ENCODE measurements around the gene CTIF. TPM values are rescaled to one million over a fixed set of nuclear protein-coding genes. Genes with fewer than 3 reads are reported as not detected.

Gene CTIF
- total and polyA plus RNA-seq, 5 donors, result 41.0 to 78.2 (median 48.5) TPM

DNA sequence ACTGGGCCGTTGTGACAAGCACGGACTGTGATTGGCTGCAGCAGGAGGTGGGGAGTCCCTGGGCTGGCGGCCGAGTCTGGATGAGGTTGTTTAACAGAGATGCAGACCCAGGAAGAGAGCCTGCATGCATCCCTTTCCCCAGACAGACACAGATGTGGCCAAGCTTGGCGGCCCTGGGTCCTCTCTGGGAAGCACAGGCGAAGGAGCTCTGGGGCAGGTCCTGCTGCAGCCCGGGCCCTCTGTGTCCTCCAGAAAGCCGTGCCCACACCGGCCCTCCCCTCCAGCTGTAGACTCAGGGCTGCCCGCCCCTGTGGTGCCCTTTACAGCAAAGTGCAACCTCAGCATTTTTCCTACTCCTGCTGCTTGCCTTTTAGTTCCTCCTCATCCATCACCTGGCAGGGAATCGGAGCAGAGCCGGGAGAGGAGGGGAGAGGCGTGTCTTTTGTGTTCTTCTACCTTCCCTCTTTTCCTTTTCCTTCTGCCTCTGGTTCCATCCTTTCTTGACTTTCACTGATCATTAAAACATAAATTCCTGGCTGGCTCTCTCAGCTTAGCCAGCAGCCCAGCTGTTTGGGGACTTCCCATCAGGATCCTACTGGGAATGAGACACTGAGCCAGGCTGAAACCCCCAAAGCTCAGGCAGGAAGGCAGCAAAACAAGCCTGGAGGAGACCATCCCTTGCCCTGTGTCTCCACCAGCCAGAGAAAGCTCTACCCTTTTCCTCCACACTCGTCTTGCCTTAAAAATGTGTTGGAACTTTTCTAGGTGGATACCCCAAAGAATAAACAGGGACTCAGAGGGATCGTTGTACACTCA lies 75.0 kb downstream of the CTIF start:
- H3K4me3 ChIP-seq (ENCODE audit: low read length), result no peak overlapping the region
- H3K4me1 ChIP-seq (ENCODE audit: control insufficient read depth, insufficient read depth, low read length), result peaks cover 22% of the 10 kb centered on the region
- intact Hi-C loops (cut with DNase I), result loop anchor here in 1 of 4 donors (10.0 kb wide), 1 partner anchor 51 kb away; no protein-coding TSS in a partner anchor
- WGBS, result 56% methylated on average over 15 of the region's 15 CpGs
- H3K9me3 ChIP-seq (ENCODE audit: control insufficient read depth, low read length), result no peaks in the 10 kb centered on the region
- ATAC-seq (peak; percentile 51 to 66), DNase-seq (peak; percentile 60 to 90 (median 89))
- no peaks in the 10 kb centered on the region for H3K27me3 ChIP-seq (ENCODE audit: control insufficient read depth, insufficient read depth)
- no peak overlapping the region for H3K27ac ChIP-seq (ENCODE audit: low read length)

GRCh38 chr18:48615566-48616401 lies 77.0 kb downstream of the CTIF start:
- Histone ChIP-seq H3K4me1 (ENCODE audit: control insufficient read depth, insufficient read depth, low read length) (peaks cover 20% of the 10 kb centered on the region), H3K4me3 (ENCODE audit: low read length) (no peak overlapping the region), H3K9me3 (ENCODE audit: control insufficient read depth, low read length) (no peaks in the 10 kb centered on the region), H3K27ac (ENCODE audit: low read length) (no peak overlapping the region), H3K27me3 (ENCODE audit: control insufficient read depth, insufficient read depth) (no peaks in the 10 kb centered on the region)
- ATAC-seq (no peak), DNase-seq (peak in 1 of 3 donors; percentile 42)
- WGBS, result 85% methylated on average over 31 of the region's 31 CpGs
- intact Hi-C loops (cut with DNase I), result loop anchor here in 1 of 4 donors (10.0 kb wide), 1 partner anchor 49 kb away; no protein-coding TSS in a partner anchor

DNA sequence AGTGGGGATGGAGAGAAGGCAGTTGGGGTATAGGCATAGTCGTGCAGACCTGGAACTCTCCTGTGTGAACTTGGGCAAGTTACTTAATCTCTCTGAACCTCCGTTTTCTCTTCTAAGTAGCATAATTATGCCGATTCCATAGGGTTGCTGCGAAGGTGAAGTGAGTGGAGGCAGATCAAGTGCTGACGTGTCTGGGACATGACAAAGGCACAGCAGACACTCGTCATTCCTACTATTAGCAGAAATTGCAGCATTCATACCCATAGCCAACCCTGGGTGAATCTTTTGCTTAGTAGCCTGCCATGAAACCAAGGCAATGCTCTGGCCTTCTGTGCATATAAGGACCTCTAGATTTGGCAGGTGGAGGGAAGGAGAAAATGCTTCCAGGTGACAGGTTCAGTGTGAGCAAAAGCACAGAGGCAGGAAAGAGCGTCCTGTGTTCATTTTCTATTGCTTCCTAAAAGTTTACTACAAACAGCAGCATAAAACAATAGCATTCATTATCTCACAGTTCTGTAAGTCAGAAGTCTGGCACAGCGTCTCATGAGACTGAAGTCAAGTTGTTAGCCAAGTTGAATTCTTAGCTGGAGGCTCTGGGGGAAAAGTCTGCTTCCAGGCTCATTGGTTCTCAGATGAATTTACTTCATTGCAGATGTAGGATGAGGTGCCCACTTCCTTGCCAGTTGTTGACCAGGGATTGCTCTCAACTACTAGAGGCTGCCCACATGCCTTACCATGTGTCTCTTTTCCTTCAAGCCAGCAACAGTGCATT lies 77.8 kb downstream of the CTIF start:
- no peak for ATAC-seq
- Histone ChIP-seq H3K27me3 (ENCODE audit: control insufficient read depth, insufficient read depth) (no peaks in the 10 kb centered on the region), H3K27ac (ENCODE audit: low read length) (no peak overlapping the region), H3K4me3 (ENCODE audit: low read length) (no peak overlapping the region), H3K4me1 (ENCODE audit: control insufficient read depth, insufficient read depth, low read length) (peaks cover 15% of the 10 kb centered on the region), H3K9me3 (ENCODE audit: control insufficient read depth, low read length) (no peaks in the 10 kb centered on the region)
- WGBS, result 59% methylated on average over 8 of the region's 8 CpGs
- DNase-seq, result no peak
- intact Hi-C loops (cut with DNase I), result loop anchor here in 1 of 4 donors (10.0 kb wide), 1 partner anchor 48 kb away; no protein-coding TSS in a partner anchor

DNA sequence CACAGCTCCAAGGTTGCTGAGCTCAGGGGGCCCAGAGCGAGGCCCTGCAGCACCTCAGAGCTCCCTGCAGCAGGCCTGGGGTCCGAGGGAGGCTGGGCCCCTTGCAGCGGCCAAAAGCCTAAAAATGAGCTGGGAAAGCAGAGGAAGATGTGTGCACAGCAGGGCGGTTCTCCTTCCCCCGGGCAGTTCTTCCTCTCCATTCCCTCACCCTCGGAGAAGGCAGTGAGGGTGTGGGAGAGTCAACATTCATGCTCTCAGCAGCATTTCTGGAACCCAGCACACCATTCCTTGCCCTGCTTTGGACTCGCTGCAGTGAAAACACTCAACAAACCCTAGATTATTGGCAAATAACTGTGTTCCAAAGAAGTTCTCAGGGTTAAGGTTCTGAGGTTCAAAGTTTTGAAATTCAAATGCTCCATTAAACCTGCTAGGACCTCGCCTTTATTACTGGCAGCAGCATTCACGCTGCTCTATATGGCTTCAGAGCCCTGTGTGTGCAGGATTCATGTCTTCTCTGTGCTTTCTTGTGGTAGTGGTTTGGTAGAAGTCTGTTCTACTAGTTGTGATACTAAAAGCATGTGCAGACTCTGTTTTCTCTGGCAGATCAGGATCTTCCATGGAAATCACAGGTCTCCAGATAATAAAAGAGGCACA lies 79.1 kb downstream of the CTIF start:
- Histone ChIP-seq H3K4me3 (ENCODE audit: low read length) (no peak overlapping the region), H3K4me1 (ENCODE audit: control insufficient read depth, insufficient read depth, low read length) (peaks cover 14% of the 10 kb centered on the region), H3K27ac (ENCODE audit: low read length) (no peak overlapping the region), H3K27me3 (ENCODE audit: control insufficient read depth, insufficient read depth) (no peaks in the 10 kb centered on the region), H3K9me3 (ENCODE audit: control insufficient read depth, low read length) (no peaks in the 10 kb centered on the region)
- ATAC-seq (no peak), DNase-seq (peak in 1 of 3 donors; percentile 41)
- 91% methylated on average over 9 of the region's 9 CpGs for WGBS
- intact Hi-C loops (cut with DNase I), result loop anchor here in 1 of 4 donors (10.0 kb wide), 1 partner anchor 47 kb away; no protein-coding TSS in a partner anchor

GRCh38 chr18:48619016-48619415 lies 80.2 kb downstream of the CTIF start:
- Histone ChIP-seq H3K9me3 (ENCODE audit: control insufficient read depth, low read length) (no peaks in the 10 kb centered on the region), H3K4me1 (ENCODE audit: control insufficient read depth, insufficient read depth, low read length) (peaks cover 11% of the 10 kb centered on the region), H3K27ac (ENCODE audit: low read length) (no peak overlapping the region), H3K4me3 (ENCODE audit: low read length) (no peak overlapping the region), H3K27me3 (ENCODE audit: control insufficient read depth, insufficient read depth) (no peaks in the 10 kb centered on the region)
- no peak for ATAC-seq
- no peak for DNase-seq
- intact Hi-C loops (cut with DNase I), result loop anchor here in 1 of 4 donors (10.0 kb wide), 1 partner anchor 46 kb away; no protein-coding TSS in a partner anchor
- WGBS, result 91% methylated on average over 3 of the region's 3 CpGs

GRCh38 chr18:48619501-48619900 lies 80.7 kb downstream of the CTIF start:
- WGBS, result 94% methylated on average over 16 of the region's 16 CpGs
- intact Hi-C loops (cut with DNase I), result loop anchor here in 1 of 4 donors (10.0 kb wide), 1 partner anchor 45 kb away; no protein-coding TSS in a partner anchor
- no peaks in the 10 kb centered on the region for H3K27me3 ChIP-seq (ENCODE audit: control insufficient read depth, insufficient read depth)

DNA sequence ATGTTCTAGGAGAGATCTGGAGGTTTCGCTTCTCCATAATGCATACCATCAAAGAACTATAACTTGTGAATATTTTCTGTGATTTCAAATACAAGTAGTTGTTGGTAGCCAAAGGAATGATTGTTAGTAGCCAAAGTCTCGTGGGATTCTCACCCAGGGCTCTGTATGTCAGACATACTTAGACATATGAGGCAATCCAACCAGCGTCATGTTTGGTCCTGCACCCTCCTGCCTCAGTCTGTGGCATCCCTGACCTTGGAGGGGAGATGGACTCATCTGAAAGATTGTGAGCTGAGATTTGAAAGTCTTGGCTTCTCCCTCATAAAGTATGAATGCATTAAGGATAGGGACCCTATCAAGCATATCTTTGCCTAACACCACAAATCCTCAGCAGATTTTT lies 81.2 kb downstream of the CTIF start:
- H3K4me1 ChIP-seq (ENCODE audit: control insufficient read depth, insufficient read depth, low read length), result peaks cover 11% of the 10 kb centered on the region
- intact Hi-C loops (cut with DNase I), result no loop called here
- DNase-seq, result no peak
- H3K27ac ChIP-seq (ENCODE audit: low read length), result no peak overlapping the region
- WGBS, result 95% methylated on average over 3 of the region's 3 CpGs
- no peak overlapping the region for H3K4me3 ChIP-seq (ENCODE audit: low read length)
- H3K9me3 ChIP-seq (ENCODE audit: control insufficient read depth, low read length), result no peaks in the 10 kb centered on the region
- no peaks in the 10 kb centered on the region for H3K27me3 ChIP-seq (ENCODE audit: control insufficient read depth, insufficient read depth)
- no peak for ATAC-seq

More at GRCh38 chr18:48619501-48619900, 80.7 kb downstream of the CTIF start:
- Histone ChIP-seq H3K27ac (ENCODE audit: low read length) (no peak overlapping the region), H3K4me3 (ENCODE audit: low read length) (no peak overlapping the region), H3K9me3 (ENCODE audit: control insufficient read depth, low read length) (no peaks in the 10 kb centered on the region), H3K4me1 (ENCODE audit: control insufficient read depth, insufficient read depth, low read length) (peaks cover 11% of the 10 kb centered on the region)
- ATAC-seq (no peak), DNase-seq (peak in 1 of 3 donors; percentile 22)

- Histone ChIP-seq H3K27me3 (ENCODE audit: control insufficient read depth, insufficient read depth) (no peaks in the 10 kb centered on the region), H3K4me3 (ENCODE audit: low read length) (no peak overlapping the region), H3K9me3 (ENCODE audit: control insufficient read depth, low read length) (no peaks in the 10 kb centered on the region), H3K27ac (ENCODE audit: low read length) (no peak overlapping the region), H3K4me1 (ENCODE audit: control insufficient read depth, insufficient read depth, low read length) (peaks cover 8% of the 10 kb centered on the region)
- intact Hi-C loops (cut with DNase I), result no loop called here
- WGBS, result 90% methylated on average over 8 of the region's 8 CpGs
- peak in 1 of 3 donors; percentile 24 for DNase-seq
- ATAC-seq, result peak in 1 of 2 donors; percentile 18
These were observed 82.4 kb downstream of the CTIF start for GRCh38 chr18:48621240-48621639.

- H3K27ac ChIP-seq (ENCODE audit: low read length), result no peak overlapping the region
- H3K27me3 ChIP-seq (ENCODE audit: control insufficient read depth, insufficient read depth), result no peaks in the 10 kb centered on the region
- peaks cover 5% of the 10 kb centered on the region for H3K4me1 ChIP-seq (ENCODE audit: control insufficient read depth, insufficient read depth, low read length)
- H3K9me3 ChIP-seq (ENCODE audit: control insufficient read depth, low read length), result no peaks in the 10 kb centered on the region
- WGBS, result 86% methylated on average over 11 of the region's 11 CpGs
- intact Hi-C loops (cut with DNase I), result no loop called here
- peak in 1 of 3 donors; percentile 36 for DNase-seq
- H3K4me3 ChIP-seq (ENCODE audit: low read length), result no peak overlapping the region
- ATAC-seq, result peak in 1 of 2 donors; percentile 13
These were observed 83.2 kb downstream of the CTIF start for GRCh38 chr18:48621815-48622555.
